HCT116 (cell line): ENCODE results near the gene GP1BA. TPM values are rescaled to one million over a fixed set of nuclear protein-coding genes. Genes with fewer than 3 reads are reported as not detected.

Source experiments
- ATAC-seq: fragments of 200-7000 bp; cut with Tn5 transposase; 2 replicates; pipeline ENCODE4 v1.9.1; 2020; ENCODE audit warnings: mild to moderate bottlenecking, moderate library complexity
- BruUV-seq: library from RNA; stranded (reverse); fragments of 400-500 nt; replicated peaks from 2 replicates; lab custom pipeline; 2021; lab: Mats Ljungman, UMichigan
- CTCF ChIA-PET: fragments of 300-600 bp; sonication (Branson Sonifier 250); formaldehyde crosslinking; loops from one replicate; lab custom pipeline; 2021; ENCODE audit warnings: antibody characterized with exemption; lab: Charles Lee
- POLR2A ChIA-PET: fragments of 300-600, 350-600 bp; sonication (Branson Sonifier 250); formaldehyde crosslinking; loops from one replicate; lab custom pipeline; 2021; ENCODE audit warnings: antibody characterized with exemption; lab: Charles Lee
- RAD21 ChIA-PET, 2 experiments: fragments of 300-600 bp; sonication (Branson Sonifier 250); formaldehyde crosslinking; loops; one replicate each; lab custom pipeline; 2023; ENCODE audit warnings: low total read pairs in 2 of 2; ENCODE audit not compliant: uncharacterized antibody in 2 of 2, unreplicated experiment in 2 of 2, low non-redundant PET in 1 of 2; lab: Charles Lee
- DNase-seq: peaks from one replicate; pipeline ENCODE4 v3.0.0-alpha.2; 2010; ENCODE audit warnings: low read depth, low spot score
- H2AFZ ChIP-seq: fragments of 200-600 bp; shearing (Covaris generic), sonication (generic); 2 replicates; pipeline ENCODE4 v1.6.1; 2017; ENCODE audit warnings: low read depth, mixed run types, mixed read lengths, antibody characterized with exemption, low read length; ENCODE audit not compliant: poor library complexity, severe bottlenecking
- H3K27ac ChIP-seq: 2 replicates; pipeline ENCODE4 v1.5.1; 2012; ENCODE audit warnings: low read depth, low read length
- H3K27me3 ChIP-seq: fragments of 200-600 bp; sonication (generic); 2 replicates; pipeline ENCODE4 v1.6.1; 2016; ENCODE audit warnings: mixed run types, low read length, mixed read lengths; ENCODE audit not compliant: insufficient read depth
- H3K36me3 ChIP-seq, 2 experiments: fragments of 200-500 bp in 1 of 2; fragments of 200-600 bp in 1 of 2; sonication (Bioruptor generic) in 1 of 2; sonication (generic) in 1 of 2; 2 replicates each; pipeline versions ENCODE4 v1.5.1 to v1.6.1; 2014 to 2016; ENCODE audit warnings: low read length in 2 of 2, inconsistent platforms in 1 of 2, mixed read lengths in 1 of 2, mixed run types in 1 of 2; ENCODE audit not compliant: insufficient read depth in 2 of 2, control insufficient read depth in 1 of 2
- H3K4me1 ChIP-seq, 2 experiments: fragments of 200-600 bp in 1 of 2; sonication (generic) in 1 of 2; 2 replicates each; pipeline versions ENCODE4 v1.5.1 to v1.6.1; 2012 to 2017; ENCODE audit warnings: low read length in 2 of 2, inconsistent platforms in 1 of 2, mild to moderate bottlenecking in 1 of 2, mixed read lengths in 1 of 2, mixed run types in 1 of 2, moderate library complexity in 1 of 2; ENCODE audit not compliant: insufficient read depth in 2 of 2, control insufficient read depth in 1 of 2
- H3K4me2 ChIP-seq: fragments of 200-600 bp; sonication (generic); 2 replicates; pipeline ENCODE4 v1.6.1; 2017; ENCODE audit warnings: mixed run types, low read length, mixed read lengths
- H3K4me3 ChIP-seq, 2 experiments: fragments of 200-600 bp in 1 of 2; sonication (generic) in 1 of 2; replicated peaks in 1 of 2; 2 replicates each; pipeline ENCODE4 v1.5.1; 2011 to 2016; ENCODE audit warnings: low read length in 2 of 2, control low read depth in 1 of 2, low read depth in 1 of 2, mild to moderate bottlenecking in 1 of 2, mixed read lengths in 1 of 2, mixed run types in 1 of 2
- H3K79me2 ChIP-seq: fragments of 200-600 bp; sonication (generic); 2 replicates; pipeline ENCODE4 v1.6.1; 2017; ENCODE audit warnings: mild to moderate bottlenecking, mixed run types, low read length, moderate library complexity, mixed read lengths; ENCODE audit not compliant: insufficient read depth
- H3K9ac ChIP-seq: fragments of 200-600 bp; sonication (generic); 2 replicates; pipeline ENCODE4 v1.6.1; 2016; ENCODE audit warnings: low read length, mixed read lengths
- H3K9me2 ChIP-seq: fragments of 200-600 bp; sonication (generic), shearing (Covaris generic); 2 replicates; pipeline ENCODE4 v1.6.1; 2017; ENCODE audit warnings: mixed run types, mild to moderate bottlenecking, moderate library complexity; ENCODE audit not compliant: insufficient read depth
- H3K9me3 ChIP-seq, 2 experiments: fragments of 200-500 bp in 1 of 2; fragments of 200-600 bp in 1 of 2; sonication (Bioruptor generic) in 1 of 2; sonication (generic) in 1 of 2; 2 replicates each; pipeline ENCODE4 v1.6.1; 2014 to 2017; ENCODE audit warnings: low read length in 2 of 2, mixed read lengths in 2 of 2, inconsistent platforms in 1 of 2, low read depth in 1 of 2, mild to moderate bottlenecking in 1 of 2, mixed run types in 1 of 2, moderate library complexity in 1 of 2; ENCODE audit not compliant: control insufficient read depth in 1 of 2, insufficient read depth in 1 of 2
- H4K20me1 ChIP-seq: fragments of 200-600 bp; sonication (generic), shearing (Covaris generic); 2 replicates; pipeline ENCODE4 v1.6.1; 2017; ENCODE audit warnings: mixed run types, mild to moderate bottlenecking, moderate library complexity; ENCODE audit not compliant: insufficient read depth
- ELF1 ChIP-seq: IDR thresholded peaks from 2 replicates; pipeline ENCODE4 v1.6.1; 2012; ENCODE audit warnings: low read depth, borderline replicate concordance
- FOSL1 ChIP-seq: IDR thresholded peaks from 2 replicates; pipeline ENCODE4 v1.6.1; 2012; ENCODE audit warnings: low read depth
- JUND ChIP-seq: IDR thresholded peaks from 2 replicates; pipeline ENCODE4 v1.6.1; 2012
- RAD21 ChIP-seq: IDR thresholded peaks from 2 replicates; pipeline ENCODE4 v1.6.1; 2012; ENCODE audit warnings: low read depth, mild to moderate bottlenecking
- SP1 ChIP-seq: IDR thresholded peaks from 2 replicates; pipeline ENCODE4 v1.6.1; 2012; ENCODE audit warnings: low read depth
- SRF ChIP-seq: IDR thresholded peaks from 2 replicates; pipeline ENCODE4 v1.6.1; 2012; ENCODE audit warnings: low read depth
- ZNF274 ChIP-seq: fragments of 200-500 bp; sonication (Bioruptor generic); IDR thresholded peaks from 2 replicates; pipeline ENCODE4 v1.6.1; 2014; ENCODE audit warnings: mild to moderate bottlenecking, low read depth, low read length, inconsistent platforms
- intact Hi-C: fragments of 100-400 bp; cut with micrococcal nuclease; formaldehyde crosslinking; loops from 2 replicates; pipeline ENCODE4 v1.10.0; 2022
- total RNA-seq: library from RNA; stranded (reverse); gene quantifications from one replicate; pipeline ENCODE4 v1.2.1, GENCODE V29; 2021; ENCODE audit not compliant: unreplicated experiment
- TF ChIP-seq, protein P1 (sequence below): IDR thresholded peaks from 2 replicates; pipeline ENCODE4 v1.6.1; 2012
- TF ChIP-seq, protein P2 (sequence below): IDR thresholded peaks from 2 replicates; pipeline ENCODE4 v1.6.1; 2011; ENCODE audit warnings: mild to moderate bottlenecking, low read length, moderate library complexity; ENCODE audit not compliant: insufficient replicate concordance; ENCODE audit errors: extremely low read depth
- TF ChIP-seq, protein P3 (sequence below): IDR thresholded peaks from 2 replicates; pipeline ENCODE4 v1.6.1; 2012; ENCODE audit warnings: low read depth

The GP1BA gene
- total RNA-seq, 1 experiment from 2014 or later, result not detected

DNA sequence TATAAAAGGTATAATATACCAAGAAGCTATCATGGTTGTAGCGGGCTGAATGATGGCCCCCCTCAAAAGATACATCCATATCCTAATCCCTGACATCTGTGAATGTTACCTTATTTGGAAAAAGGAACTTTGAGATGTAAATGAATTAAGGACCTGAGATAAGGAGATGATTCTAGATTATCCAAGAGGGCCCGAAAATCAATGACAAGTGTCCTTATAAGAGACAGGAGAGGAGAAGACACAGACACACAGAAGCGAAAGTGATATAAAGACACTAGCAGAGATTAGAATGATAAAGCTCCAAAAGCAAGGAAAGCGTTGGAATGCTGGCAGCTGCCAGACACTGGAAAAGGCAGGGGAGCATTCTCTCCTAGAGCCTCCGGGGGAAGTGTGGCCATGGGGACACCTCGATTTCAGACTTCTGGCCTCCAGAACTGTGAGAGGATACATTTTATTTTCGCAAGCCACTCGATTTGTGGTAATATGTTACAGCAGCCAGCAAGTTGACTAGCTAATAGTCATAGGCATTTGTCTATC lies 12.5 kb upstream of the GP1BA start:
- Histone ChIP-seq H3K27me3 (no peaks in the 10 kb centered on the region), H3K9ac (no peak overlapping the region), H3K4me1 (no peaks in the 10 kb centered on the region), H3K27ac (no peak overlapping the region), H3K9me3 (no peaks in the 10 kb centered on the region), H4K20me1 (no peaks in the 10 kb centered on the region), H3K4me3 (no peak overlapping the region), H3K4me2 (no peak overlapping the region), H3K9me2 (no peaks in the 10 kb centered on the region), H3K36me3 (no peaks in the 10 kb centered on the region), H2AFZ (no peak overlapping the region), H3K79me2 (no peaks in the 10 kb centered on the region)
- no peak for DNase-seq
- BruUV-seq, result no TSS peak
- ChIA-PET RAD21 (no interaction called here), POLR2A (interaction anchor here (1.1 kb wide), 1 partner anchor 20 kb away, joined by 3 read pairs; the partner anchor contains the start of gene SLC25A11), CTCF (no interaction called here)
- TF ChIP-seq ELF1 (no peak), FOSL1 (no peak), SP1 (no peak)
- no peak for ATAC-seq
- intact Hi-C loops, result loop anchor here (2.0 kb wide), 1 partner anchor 15 kb away; no protein-coding TSS in a partner anchor

DNA sequence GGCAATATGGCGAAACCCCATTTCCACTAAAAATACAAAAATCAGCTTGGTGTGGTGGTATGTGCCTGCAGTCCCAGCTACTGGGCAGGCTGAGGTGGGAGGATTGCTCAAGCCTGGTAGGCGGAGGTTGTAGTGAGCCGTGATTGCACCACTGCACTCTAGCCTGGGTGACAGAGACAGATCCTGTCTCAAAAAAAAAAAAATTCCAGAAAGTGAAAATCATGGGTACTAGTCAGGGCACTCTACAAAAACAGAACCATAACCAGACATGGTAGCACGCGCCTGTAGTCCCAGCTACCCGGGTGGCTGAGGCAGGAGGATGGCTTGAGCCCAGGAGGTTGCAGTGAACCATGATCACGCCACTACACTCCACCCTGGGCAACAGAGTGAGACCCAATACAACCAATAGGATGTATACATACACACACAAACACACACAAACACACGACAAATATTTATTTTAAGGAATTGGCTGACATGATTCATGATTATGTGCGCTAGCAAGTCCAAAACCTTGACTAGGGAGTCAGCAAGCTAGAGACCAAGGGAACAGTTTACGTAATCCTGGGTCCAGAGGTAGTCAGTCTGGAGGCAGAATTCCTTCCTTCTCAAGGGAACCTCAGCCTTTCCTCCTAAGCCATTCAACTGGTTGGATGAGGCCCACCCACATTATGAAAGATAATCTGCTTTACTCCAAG lies 11.6 kb upstream of the GP1BA start:
- H3K27ac ChIP-seq, result no peak overlapping the region
- no peak for DNase-seq
- no peak overlapping the region for H3K4me2 ChIP-seq
- CTCF ChIA-PET, result no interaction called here
- RAD21 ChIA-PET, result no interaction called here
- no peak for ATAC-seq
- no peak overlapping the region for H3K4me3 ChIP-seq
- no peaks in the 10 kb centered on the region for H3K9me3 ChIP-seq
- no peaks in the 10 kb centered on the region for H3K9me2 ChIP-seq
- no peaks in the 10 kb centered on the region for H3K27me3 ChIP-seq
- H3K36me3 ChIP-seq, result no peaks in the 10 kb centered on the region
- H3K9ac ChIP-seq, result no peak overlapping the region
- H3K4me1 ChIP-seq, result no peaks in the 10 kb centered on the region
- H2AFZ ChIP-seq, result no peak overlapping the region
- intact Hi-C loops, result loop anchor here (2.0 kb wide), 1 partner anchor 14 kb away; no protein-coding TSS in a partner anchor
- POLR2A ChIA-PET, result no interaction called here
- TF ChIP-seq SRF (no peak), JUND (no peak), ZNF274 (no peak), RAD21 (no peak), SP1 (no peak)
- TF ChIP-seq, protein P1, sequence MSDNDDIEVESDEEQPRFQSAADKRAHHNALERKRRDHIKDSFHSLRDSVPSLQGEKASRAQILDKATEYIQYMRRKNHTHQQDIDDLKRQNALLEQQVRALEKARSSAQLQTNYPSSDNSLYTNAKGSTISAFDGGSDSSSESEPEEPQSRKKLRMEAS, result no peak
- TF ChIP-seq, protein P2, sequence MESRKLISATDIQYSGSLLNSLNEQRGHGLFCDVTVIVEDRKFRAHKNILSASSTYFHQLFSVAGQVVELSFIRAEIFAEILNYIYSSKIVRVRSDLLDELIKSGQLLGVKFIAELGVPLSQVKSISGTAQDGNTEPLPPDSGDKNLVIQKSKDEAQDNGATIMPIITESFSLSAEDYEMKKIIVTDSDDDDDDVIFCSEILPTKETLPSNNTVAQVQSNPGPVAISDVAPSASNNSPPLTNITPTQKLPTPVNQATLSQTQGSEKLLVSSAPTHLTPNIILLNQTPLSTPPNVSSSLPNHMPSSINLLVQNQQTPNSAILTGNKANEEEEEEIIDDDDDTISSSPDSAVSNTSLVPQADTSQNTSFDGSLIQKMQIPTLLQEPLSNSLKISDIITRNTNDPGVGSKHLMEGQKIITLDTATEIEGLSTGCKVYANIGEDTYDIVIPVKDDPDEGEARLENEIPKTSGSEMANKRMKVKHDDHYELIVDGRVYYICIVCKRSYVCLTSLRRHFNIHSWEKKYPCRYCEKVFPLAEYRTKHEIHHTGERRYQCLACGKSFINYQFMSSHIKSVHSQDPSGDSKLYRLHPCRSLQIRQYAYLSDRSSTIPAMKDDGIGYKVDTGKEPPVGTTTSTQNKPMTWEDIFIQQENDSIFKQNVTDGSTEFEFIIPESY, result no peak
- TF ChIP-seq, protein P3, sequence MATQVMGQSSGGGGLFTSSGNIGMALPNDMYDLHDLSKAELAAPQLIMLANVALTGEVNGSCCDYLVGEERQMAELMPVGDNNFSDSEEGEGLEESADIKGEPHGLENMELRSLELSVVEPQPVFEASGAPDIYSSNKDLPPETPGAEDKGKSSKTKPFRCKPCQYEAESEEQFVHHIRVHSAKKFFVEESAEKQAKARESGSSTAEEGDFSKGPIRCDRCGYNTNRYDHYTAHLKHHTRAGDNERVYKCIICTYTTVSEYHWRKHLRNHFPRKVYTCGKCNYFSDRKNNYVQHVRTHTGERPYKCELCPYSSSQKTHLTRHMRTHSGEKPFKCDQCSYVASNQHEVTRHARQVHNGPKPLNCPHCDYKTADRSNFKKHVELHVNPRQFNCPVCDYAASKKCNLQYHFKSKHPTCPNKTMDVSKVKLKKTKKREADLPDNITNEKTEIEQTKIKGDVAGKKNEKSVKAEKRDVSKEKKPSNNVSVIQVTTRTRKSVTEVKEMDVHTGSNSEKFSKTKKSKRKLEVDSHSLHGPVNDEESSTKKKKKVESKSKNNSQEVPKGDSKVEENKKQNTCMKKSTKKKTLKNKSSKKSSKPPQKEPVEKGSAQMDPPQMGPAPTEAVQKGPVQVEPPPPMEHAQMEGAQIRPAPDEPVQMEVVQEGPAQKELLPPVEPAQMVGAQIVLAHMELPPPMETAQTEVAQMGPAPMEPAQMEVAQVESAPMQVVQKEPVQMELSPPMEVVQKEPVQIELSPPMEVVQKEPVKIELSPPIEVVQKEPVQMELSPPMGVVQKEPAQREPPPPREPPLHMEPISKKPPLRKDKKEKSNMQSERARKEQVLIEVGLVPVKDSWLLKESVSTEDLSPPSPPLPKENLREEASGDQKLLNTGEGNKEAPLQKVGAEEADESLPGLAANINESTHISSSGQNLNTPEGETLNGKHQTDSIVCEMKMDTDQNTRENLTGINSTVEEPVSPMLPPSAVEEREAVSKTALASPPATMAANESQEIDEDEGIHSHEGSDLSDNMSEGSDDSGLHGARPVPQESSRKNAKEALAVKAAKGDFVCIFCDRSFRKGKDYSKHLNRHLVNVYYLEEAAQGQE, result no peak
- no TSS peak for BruUV-seq
- no peaks in the 10 kb centered on the region for H3K79me2 ChIP-seq
- H4K20me1 ChIP-seq, result no peaks in the 10 kb centered on the region
